Lower lobe of right lung (tissue), 2 donors: ENCODE results near the gene PFKM. TPM values are rescaled to one million over a fixed set of nuclear protein-coding genes. Genes with fewer than 3 reads are reported as not detected.

Experiments used
- ATAC-seq, 2 donors: fragments of 200-7000 bp; cut with Tn5 transposase; one replicate each; pipeline ENCODE4 v1.9.1; 2020 to 2022; ENCODE audit warnings: mild to moderate bottlenecking in 2 of 2, moderate library complexity in 2 of 2
- DNase-seq: peaks from one replicate; pipeline ENCODE4 v3.0.0-alpha.2; 2020
- H3K27ac ChIP-seq: fragments of 200-600 bp; one replicate; pipeline ENCODE4 v1.8.0; 2022
- H3K27me3 ChIP-seq: fragments of 200-600 bp; one replicate; pipeline ENCODE4 v1.8.0; 2022; ENCODE audit warnings: low read depth
- H3K36me3 ChIP-seq: fragments of 200-600 bp; one replicate; pipeline ENCODE4 v1.8.0; 2022; ENCODE audit warnings: mild to moderate bottlenecking
- H3K4me1 ChIP-seq: fragments of 200-600 bp; one replicate; pipeline ENCODE4 v1.8.0; 2022
- H3K4me3 ChIP-seq: fragments of 200-600 bp; one replicate; pipeline ENCODE4 v1.8.0; 2022; ENCODE audit warnings: mild to moderate bottlenecking
- H3K9me3 ChIP-seq: fragments of 200-600 bp; one replicate; pipeline ENCODE4 v1.8.0; 2022
- CTCF ChIP-seq: fragments of 200-600 bp; IDR thresholded peaks from one replicate; pipeline ENCODE4 v1.8.0; 2022; ENCODE audit warnings: antibody characterized with exemption, mild to moderate bottlenecking
- intact Hi-C: fragments of 100-400 bp; cut with DNase I; formaldehyde crosslinking; loops from one replicate; pipeline ENCODE4 v1.11.0; 2022
- long read RNA-seq: library from polyadenylated mRNA; unstranded; transcript quantifications from one replicate; pipeline ENCODE4 v2.0.0, GENCODE V29; 2021
- total RNA-seq: library from RNA; stranded (reverse); fragmentation: NEBNext Ultra II Directional; extraction: Animal tissue kit (Norgen Biotek cat#: 25700); gene quantifications from one replicate; pipeline ENCODE4 v1.2.1, GENCODE V29; 2021
- donor health status: DM: no; HTN: yes; CAD: no; lungs with severe emphysema.

Gene PFKM
- 39.1 TPM for total RNA-seq
- long read RNA-seq, transcript PFKM-203 (23 exons, 3,224 nt), result major isoform, 18 of 34 reads
- long read RNA-seq, partial matches to known transcripts, result 7 of 34 reads
- long read RNA-seq, other reads (novel, unspliced or antisense), result 7 of 34 reads

DNA sequence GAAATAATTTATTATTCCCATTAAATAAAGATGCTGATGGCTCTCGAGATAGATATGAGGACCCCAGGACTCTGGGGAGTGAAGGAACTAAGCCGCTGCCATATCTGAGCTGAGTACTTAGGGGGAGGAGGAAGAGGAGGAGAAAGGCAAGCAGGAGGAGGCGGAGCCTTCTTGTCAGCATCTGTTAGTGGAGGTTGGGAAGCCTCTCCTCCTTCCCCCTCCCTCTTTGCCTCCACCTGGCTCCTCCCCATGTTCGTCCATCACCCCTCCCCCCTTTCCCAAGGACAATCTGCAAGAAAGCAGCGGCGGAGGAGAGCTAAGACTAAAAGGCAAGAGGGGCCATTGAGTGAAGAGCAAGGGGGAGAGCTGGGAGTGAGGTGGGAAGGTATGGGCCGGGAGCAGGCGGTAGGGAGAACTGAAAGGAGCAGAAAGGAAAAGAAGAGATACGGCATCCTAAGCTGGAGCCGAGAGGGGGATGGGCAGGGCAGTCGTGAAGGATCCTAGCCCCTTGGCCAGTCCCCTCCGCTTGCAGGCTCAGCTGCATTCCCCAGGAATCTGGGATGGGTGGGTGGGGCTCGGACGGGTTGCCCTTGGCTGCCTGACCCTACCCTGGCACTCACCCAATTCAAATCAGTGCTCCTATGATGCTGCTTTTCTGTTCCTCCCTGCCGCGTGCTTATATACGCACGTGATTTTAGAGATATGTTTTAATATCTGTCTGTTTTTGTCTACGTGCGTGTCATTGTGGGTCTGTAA, at the start of gene PFKM:
Gene PFKM (plus strand): TSS at position 287 of the 756 bp plus-strand sequence. CDS start 3,411 bp downstream, outside the sequence.
- Histone ChIP-seq H3K4me3 (peak within 1 kb of the TSS; percentile 70), H3K27me3 (no peaks in the 10 kb centered on the region), H3K36me3 (peaks cover 15% of the 10 kb centered on the region), H3K4me1 (no peaks in the 10 kb centered on the region), H3K9me3 (no peaks in the 10 kb centered on the region), H3K27ac (peak within 1 kb of the TSS; percentile 26)
- intact Hi-C loops, result no loop called here
- peak; percentile 99 to 100 for ATAC-seq
- peak; percentile 80 for DNase-seq
- no peak for TF ChIP-seq CTCF

DNA sequence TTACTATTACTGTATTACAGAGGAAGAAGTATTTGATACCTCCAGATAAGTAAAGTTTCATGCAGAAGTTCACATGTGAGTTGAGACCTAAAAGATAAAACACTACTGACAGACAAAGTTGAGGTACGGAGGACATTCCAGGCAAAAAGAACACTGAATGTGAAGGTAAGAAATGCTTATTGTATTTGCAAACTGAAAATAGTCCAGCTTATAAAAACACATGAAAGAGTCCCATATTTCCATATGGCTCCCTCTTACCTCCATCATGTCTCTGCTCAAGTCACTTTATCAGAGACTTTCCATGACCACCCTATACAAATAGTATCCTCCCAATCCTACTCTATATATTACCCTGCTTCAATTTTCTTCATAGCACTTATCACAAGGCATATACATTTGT, 49.1 kb upstream of the PFKM start:
- no peak overlapping the region for H3K27ac ChIP-seq
- TF ChIP-seq CTCF, result no peak
- H3K4me1 ChIP-seq, result no peaks in the 10 kb centered on the region
- ATAC-seq (no peak), DNase-seq (no peak)
- intact Hi-C loops, result no loop called here
- H3K9me3 ChIP-seq, result no peaks in the 10 kb centered on the region
- H3K27me3 ChIP-seq, result no peaks in the 10 kb centered on the region
- H3K36me3 ChIP-seq, result peaks cover 92% of the 10 kb centered on the region
- H3K4me3 ChIP-seq, result no peak overlapping the region

GRCh38 chr12:48070731-48071130, 48.4 kb upstream of the PFKM start:
- Histone ChIP-seq H3K4me3 (no peak overlapping the region), H3K4me1 (no peaks in the 10 kb centered on the region), H3K36me3 (peaks cover 86% of the 10 kb centered on the region), H3K27me3 (no peaks in the 10 kb centered on the region), H3K9me3 (no peaks in the 10 kb centered on the region), H3K27ac (no peak overlapping the region)
- DNase-seq (no peak), ATAC-seq (no peak)
- intact Hi-C loops, result no loop called here
- TF ChIP-seq CTCF, result no peak

DNA sequence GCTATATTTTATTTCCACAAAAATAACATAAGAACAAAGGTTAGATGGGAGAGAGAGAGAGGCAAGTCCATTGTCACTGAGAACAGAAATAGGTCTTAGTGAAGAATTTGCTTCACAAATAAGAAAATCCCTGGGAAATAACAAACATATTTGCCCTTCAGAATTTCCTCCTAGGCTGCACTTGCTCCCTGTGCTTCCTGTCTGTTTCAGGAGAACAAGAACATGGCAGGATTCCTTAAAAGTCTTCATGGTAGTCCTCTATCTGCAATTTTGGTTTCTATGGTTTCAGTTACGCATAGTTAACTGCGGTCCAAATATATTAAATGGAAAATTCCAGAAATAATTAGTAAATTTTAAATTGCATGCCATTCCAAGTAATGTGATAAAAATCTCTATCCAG, 47.4 kb upstream of the PFKM start:
- no peak for TF ChIP-seq CTCF
- Histone ChIP-seq H3K36me3 (peaks cover 75% of the 10 kb centered on the region), H3K9me3 (no peaks in the 10 kb centered on the region), H3K27me3 (no peaks in the 10 kb centered on the region), H3K4me1 (no peaks in the 10 kb centered on the region), H3K27ac (no peak overlapping the region), H3K4me3 (no peak overlapping the region)
- no peak for ATAC-seq
- intact Hi-C loops, result no loop called here
- DNase-seq, result no peak

DNA sequence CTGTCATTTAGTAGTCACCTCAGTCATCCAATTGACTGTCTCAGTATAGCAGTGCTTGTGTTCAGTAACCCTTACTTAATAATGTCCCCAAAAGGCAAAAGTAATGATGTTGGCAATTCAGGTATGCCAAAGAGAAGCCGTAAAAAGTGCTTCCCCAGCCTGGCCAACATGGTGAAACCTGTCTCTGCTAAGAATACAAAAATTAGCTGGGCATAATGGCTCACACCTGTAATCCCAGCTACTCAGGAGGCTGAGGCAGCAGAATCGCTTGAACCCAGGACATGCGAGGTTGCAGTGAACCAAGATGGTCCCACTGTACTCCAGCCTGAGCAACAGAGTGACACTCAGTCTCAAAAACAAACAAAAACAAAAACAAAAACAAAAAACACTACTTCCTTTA, 46.9 kb upstream of the PFKM start:
- ATAC-seq (no peak), DNase-seq (no peak)
- no peak for TF ChIP-seq CTCF
- Histone ChIP-seq H3K27ac (no peak overlapping the region), H3K27me3 (no peaks in the 10 kb centered on the region), H3K4me1 (no peaks in the 10 kb centered on the region), H3K9me3 (no peaks in the 10 kb centered on the region), H3K4me3 (no peak overlapping the region), H3K36me3 (peaks cover 71% of the 10 kb centered on the region)
- intact Hi-C loops, result no loop called here
